Stimulated activated CD8-positive, alpha-beta memory T cell treated with anti-CD3 and anti-CD28 coated beads, Interleukin-15, amount 100 ng/mL, for 4 hours (primary cell): ENCODE measurements around the gene SMIM38.
"Not testable (repeated sequence)": the region's sequence is repeated elsewhere in the genome, so short reads cannot be mapped to it uniquely, and the experiment has no call there.

Experiments
- DNase-seq, 2 donors: peaks; one replicate each; pipeline ENCODE4 v3.0.0-alpha.2; 2020; ENCODE audit warnings: low read depth in 2 of 2

Gene SMIM38

DNA sequence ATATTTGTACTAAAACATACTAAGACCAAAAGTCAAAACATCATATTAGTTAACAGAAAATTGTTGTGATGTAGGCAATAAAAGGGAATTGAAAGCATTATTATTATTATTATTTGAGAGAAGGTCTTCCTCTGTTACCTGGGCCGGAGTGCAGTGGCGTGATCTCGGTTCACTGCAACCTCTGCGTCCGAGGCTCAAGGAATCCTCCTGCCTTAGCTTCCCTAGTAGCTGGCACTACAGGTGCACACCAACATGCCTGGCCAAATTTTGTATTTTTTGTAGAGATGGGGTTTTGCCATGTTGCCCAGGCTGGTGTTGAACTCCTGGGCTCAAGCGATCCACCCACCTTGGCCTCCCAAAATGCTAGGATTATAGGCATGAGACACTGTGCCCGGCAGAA is 15.6 kb upstream of the SMIM38 start:
- not testable (repeated sequence) for DNase-seq

GRCh38 chr11:69140635-69141034 is 15.1 kb upstream of the SMIM38 start:
- no peak for DNase-seq

DNA sequence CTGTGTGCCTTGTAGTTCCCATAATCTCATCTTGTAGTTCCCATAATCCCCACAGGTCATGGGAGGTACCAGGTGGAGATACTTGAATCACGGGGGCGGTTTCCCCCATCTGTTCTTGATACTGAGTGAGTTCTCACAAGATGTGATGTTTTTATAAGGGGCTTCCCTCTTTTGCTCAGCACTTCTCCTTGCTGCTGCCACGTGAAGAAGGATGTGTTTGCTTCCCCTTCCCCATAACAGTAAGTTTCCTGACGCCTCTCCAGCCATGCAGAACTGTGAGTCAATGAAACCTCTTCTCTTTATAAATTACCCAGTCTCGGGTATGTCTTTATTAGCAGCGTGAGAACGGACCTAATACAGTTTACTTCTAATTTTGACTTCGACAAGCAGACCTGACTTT is 14.0 kb upstream of the SMIM38 start:
- no peak for DNase-seq

GRCh38 chr11:69142895-69143294 is 12.8 kb upstream of the SMIM38 start:
- DNase-seq: no peak

GRCh38 chr11:69144316-69145049 is 11.3 kb upstream of the SMIM38 start:
- no peak for DNase-seq

- DNase-seq: no peak
Measured at GRCh38 chr11:69145050-69145380, 10.7 kb upstream of the SMIM38 start.

DNA sequence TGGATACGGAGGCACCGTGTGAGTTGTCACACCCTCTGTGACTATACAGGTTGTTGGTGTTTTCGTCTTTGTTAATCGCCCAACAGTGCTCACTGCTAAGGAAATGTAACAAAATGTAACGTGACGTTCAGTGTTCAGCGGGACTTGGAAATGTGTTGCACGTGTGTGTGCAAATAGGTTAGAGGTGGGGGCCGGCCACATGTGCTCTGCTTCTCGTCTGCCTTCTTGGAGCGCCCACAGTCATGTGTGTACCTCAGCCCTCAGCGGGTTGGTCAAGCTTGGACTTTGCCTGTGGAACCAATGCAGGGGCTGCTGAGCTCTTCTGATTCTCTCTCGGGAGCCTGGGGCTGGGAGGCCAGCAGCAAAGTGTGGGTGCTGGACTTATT is 7.4 kb upstream of the SMIM38 start:
- no peak for DNase-seq

DNA sequence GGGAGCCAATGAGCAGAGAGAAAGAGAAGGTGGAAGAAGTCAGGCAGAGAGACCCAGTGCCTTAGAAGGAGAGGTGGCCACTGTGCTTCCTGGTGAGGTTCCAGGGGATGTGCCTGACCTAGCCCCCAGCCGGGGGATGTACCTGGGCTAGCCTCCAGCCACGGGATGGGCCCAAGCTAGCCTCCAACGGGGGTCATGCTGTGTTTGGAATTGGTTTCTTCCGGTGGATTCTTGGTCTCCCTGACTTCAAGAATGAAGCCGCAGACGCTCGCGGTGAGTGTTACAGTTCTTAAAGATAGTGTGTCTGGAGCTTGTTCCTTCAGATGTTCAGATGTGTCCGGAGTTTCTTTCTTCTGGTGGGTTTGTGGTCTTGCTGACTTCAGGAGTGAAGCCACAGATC is 6.9 kb upstream of the SMIM38 start:
- no peak for DNase-seq

DNA sequence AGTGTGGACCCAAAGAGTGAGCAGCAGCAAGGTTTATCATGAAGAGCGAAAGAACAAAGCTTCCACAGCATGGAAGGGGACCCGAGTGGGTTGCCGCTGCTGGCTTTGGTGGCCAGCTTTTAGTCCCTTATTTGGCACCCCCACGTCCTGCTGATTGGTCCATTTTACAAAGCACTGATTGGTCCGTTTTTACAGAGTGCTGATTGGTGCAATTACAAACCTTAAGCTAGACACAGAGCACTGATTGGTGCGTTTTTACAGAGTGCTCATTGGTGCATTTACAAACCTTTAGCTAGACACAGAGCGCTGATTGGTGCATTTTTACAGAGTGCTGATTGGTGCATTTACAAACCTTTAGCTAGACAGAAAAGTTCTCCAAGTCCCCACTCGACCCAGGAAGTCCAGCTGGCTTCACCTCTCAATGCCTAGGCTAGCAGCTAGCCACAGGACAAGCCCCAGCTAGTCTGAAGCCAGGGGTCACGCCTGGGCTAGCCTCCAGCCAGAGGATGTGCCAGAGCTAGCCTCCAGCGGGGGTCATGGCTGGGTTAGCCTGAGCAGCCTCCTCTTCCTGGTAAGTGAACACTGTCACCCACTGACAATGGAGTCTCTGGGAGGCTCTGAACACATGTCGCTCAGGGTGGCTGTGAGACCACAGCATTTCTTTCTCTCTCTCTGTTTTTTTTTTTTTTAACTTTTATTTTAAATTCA is 6.2 kb upstream of the SMIM38 start:
- DNase-seq: not testable (repeated sequence)

DNA sequence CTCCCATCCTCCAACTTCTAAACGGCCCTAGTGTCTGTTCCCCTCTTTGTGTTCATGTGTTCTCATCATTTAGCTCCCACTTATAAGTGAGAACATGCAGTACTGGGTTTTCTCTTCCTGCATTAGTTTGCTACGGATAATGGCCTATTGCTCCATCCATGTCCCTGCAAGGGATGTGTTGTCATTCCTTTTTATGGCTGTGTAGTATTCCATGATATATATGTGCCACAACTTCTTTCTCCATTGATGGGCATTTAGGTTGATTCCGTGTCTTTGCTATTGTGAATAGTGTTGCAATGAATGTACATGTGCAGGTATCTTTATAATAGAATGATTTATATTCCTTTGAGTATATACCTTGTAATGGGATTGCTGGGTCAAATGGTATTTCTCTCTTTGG is 5.6 kb upstream of the SMIM38 start:
- no peak for DNase-seq

- no peak for DNase-seq
Measured at GRCh38 chr11:69151836-69152235, 3.9 kb upstream of the SMIM38 start.

GRCh38 chr11:69152733-69153421 is 2.9 kb upstream of the SMIM38 start:
- no peak for DNase-seq

DNA sequence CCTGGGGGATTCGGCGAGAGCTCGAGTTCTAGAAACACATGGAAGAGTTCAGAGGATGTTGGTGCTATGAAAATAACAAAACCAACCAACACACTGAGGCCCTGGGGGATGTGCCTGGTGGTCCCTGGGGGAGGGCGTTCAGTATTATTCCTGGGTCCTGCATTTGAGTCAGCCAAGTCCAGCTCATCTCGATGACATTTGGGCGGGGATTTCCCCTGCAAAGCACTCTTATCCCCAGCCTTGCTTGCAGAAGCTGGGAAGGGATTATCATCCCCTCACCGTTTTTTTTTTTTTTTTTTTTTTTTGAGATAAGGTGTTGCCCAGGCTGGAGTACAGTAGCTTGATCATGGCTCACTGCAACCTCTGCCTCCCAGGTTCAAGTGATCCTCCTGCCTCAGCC is 2.1 kb upstream of the SMIM38 start:
- no peak for DNase-seq

- DNase-seq: no peak
Measured at GRCh38 chr11:69154211-69154913, 1.4 kb upstream of the SMIM38 start.

DNA sequence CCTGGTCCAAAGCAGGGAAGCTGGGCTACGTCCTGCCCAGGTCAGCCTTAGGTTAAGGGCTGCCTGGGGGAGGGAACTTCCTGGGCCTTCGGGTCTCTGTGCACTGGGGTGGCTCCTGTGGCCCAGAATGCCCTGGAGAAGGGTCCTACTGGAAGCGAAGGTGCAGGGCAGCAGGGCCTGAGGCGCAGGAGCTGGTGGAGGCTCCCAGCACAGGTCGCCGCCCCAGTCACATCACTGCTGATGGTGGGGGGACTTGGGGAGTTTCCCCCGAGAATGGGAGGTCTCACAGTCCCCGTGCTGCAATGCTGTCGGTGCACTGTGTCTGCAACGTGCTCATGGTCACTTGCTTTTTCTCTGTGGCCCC is 815 bp upstream of the SMIM38 start:
- DNase-seq: no peak

- no peak for DNase-seq
Measured at GRCh38 chr11:69156235-69156639, 502 bp downstream of the SMIM38 start.

GRCh38 chr11:69156673-69157155 is 979 bp downstream of the SMIM38 start:
- no peak for DNase-seq

GRCh38 chr11:69157156-69157821 is 1.6 kb downstream of the SMIM38 start:
- DNase-seq: no peak

DNA sequence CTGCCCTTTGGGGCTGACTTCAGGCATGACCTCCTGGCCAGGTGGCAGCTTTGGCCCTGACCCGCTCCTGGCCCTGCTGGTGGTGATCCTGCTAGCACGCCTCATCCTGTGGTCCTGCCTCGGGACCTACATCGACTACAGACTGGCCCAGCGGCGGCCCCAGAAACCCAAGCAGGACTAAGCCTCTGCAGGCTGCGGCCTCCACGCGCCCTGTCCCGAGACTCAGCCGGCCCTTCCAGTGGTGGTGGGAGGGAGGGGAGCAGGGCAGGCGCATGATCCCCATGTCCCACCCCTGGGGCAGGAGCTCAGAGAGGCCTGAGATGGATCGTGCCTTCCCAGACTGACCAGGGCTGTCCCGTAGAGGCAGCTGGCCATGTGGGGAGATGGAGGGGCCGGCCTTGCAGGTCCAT is 2.1 kb downstream of the SMIM38 start:
- DNase-seq: no peak

GRCh38 chr11:69158301-69159149 is 2.8 kb downstream of the SMIM38 start:
- no peak for DNase-seq
